NB4 (cell line): ENCODE data around the gene ERVH48-1.

Experiments used
- CTCF ChIP-seq: IDR thresholded peaks from one replicate; pipeline ENCODE4 v1.5.1; 2012; ENCODE audit warnings: low read depth, low read length
- POLR2A ChIP-seq: IDR thresholded peaks from 2 replicates; pipeline ENCODE4 v1.6.1; 2011; ENCODE audit warnings: mild to moderate bottlenecking; ENCODE audit not compliant: insufficient read length; ENCODE audit errors: extremely low read depth
- TF ChIP-seq, protein P1 (sequence below): IDR thresholded peaks from 2 replicates; pipeline ENCODE4 v1.6.1; 2011; ENCODE audit warnings: low read depth, low read length

DNA sequence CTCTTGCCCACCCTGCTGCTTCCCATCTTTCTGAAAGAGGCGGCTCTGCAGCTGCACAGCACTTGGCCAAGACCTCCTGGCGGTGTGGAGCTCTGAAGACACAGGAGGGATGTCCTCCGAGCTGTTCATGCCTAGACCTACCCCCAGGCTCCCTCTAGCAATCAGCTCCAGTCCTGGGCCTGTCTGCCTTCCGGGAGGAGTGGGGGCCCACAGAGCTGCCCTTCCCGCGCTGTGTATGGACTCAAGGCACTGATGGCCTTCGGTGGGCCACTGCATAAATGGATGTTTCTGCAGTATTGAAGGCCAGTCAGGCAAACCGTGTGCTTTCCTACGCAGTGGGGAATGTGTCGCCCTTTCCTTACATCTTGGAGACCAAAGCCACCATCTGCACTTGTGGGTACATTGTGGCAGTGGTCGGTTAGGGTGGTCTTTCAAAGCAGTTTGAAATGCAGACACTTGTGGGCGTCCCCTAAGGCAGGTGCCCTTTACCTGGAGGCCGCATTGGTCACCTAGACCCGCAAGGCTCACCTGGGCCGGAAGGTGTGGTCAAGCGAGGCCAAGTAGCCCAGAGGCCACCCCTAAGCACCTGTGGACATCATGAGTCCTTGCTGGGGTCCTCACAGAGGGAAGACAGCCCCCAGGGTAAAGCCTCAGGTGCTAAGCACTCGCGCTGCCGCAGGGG lies 48.0 kb upstream of the ERVH48-1 start:
- TF ChIP-seq CTCF (no peak), POLR2A (no peak)
- TF ChIP-seq, protein P1, sequence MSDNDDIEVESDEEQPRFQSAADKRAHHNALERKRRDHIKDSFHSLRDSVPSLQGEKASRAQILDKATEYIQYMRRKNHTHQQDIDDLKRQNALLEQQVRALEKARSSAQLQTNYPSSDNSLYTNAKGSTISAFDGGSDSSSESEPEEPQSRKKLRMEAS = no peak
